Endothelial cell of umbilical vein (primary cell): ENCODE measurements around the gene GAB2. TPM values are rescaled to one million over a fixed set of nuclear protein-coding genes. Genes with fewer than 3 reads are reported as not detected.

ENCODE experiments used
- BruUV-seq: library from RNA; stranded (reverse); fragments of 400-500 nt; replicated peaks from 2 replicates; lab custom pipeline; 2021; lab: Mats Ljungman, UMichigan
- CTCF ChIA-PET: fragments of 300-600, 350-600 bp; sonication (Branson Sonifier 250); formaldehyde crosslinking; loops from one replicate; lab custom pipeline; 2021; ENCODE audit warnings: antibody characterized with exemption, inconsistent platforms; lab: Charles Lee
- POLR2A ChIA-PET: fragments of 300-600, 350-600 bp; sonication (Branson Sonifier 250); formaldehyde crosslinking; loops from one replicate; lab custom pipeline; 2021; ENCODE audit warnings: antibody characterized with exemption, inconsistent platforms; lab: Charles Lee
- DNase-seq: peaks from one replicate; pipeline ENCODE4 v3.0.0-alpha.2; 2011; ENCODE audit warnings: low read depth, low spot score
- FAIRE-seq: peaks from 2 replicates; lab custom pipeline; 2011; peaks lifted over from hg19 to GRCh38; lab: Jason Lieb, UNC
- H2AFZ ChIP-seq: 2 replicates; pipeline ENCODE4 v1.6.0; 2012; ENCODE audit warnings: low read depth, low read length, control low read depth, inconsistent platforms
- H3K27ac ChIP-seq: 2 replicates; pipeline ENCODE4 v1.5.1; 2011; ENCODE audit warnings: low read depth, mild to moderate bottlenecking, control low read depth, low read length, moderate library complexity; ENCODE audit not compliant: insufficient read depth
- H3K27me3 ChIP-seq, 2 experiments: 2 replicates each; pipeline versions ENCODE4 v1.6.0 to v1.6.1; 2011; ENCODE audit warnings: low read length in 2 of 2, mixed read lengths in 1 of 2; ENCODE audit not compliant: control insufficient read depth in 2 of 2, insufficient read depth in 2 of 2
- H3K36me3 ChIP-seq, 2 experiments: 2 replicates in 1 of 2; 3 replicates in 1 of 2; pipeline ENCODE4 v1.5.1; 2011; ENCODE audit warnings: low read length in 2 of 2, mild to moderate bottlenecking in 1 of 2, moderate library complexity in 1 of 2; ENCODE audit not compliant: control insufficient read depth in 2 of 2, insufficient read depth in 2 of 2; ENCODE audit errors: extremely low read depth in 1 of 2
- H3K4me1 ChIP-seq: 3 replicates; pipeline ENCODE4 v1.5.1; 2011; ENCODE audit warnings: mild to moderate bottlenecking, low read length; ENCODE audit not compliant: control insufficient read depth, insufficient read depth; ENCODE audit errors: extremely low read depth
- H3K4me2 ChIP-seq: 2 replicates; pipeline ENCODE4 v1.6.1; 2011; ENCODE audit warnings: low read length, control low read depth, mixed read lengths; ENCODE audit not compliant: insufficient read depth
- H3K4me3 ChIP-seq, 3 experiments: fragments of 200-600 bp in 1 of 3; sonication (generic), shearing (Covaris generic) in 1 of 3; replicated peaks in 1 of 3; 2 replicates each; pipeline ENCODE4 v1.5.1; 2011 to 2016; ENCODE audit warnings: control low read depth in 3 of 3, low read length in 3 of 3, mild to moderate bottlenecking in 2 of 3, inconsistent platforms in 1 of 3, low read depth in 1 of 3, moderate library complexity in 1 of 3; ENCODE audit not compliant: insufficient read depth in 1 of 3
- H3K79me2 ChIP-seq: 2 replicates; pipeline ENCODE4 v1.6.0; 2012; ENCODE audit warnings: low read length, inconsistent platforms; ENCODE audit not compliant: control insufficient read depth, insufficient read depth
- H3K9ac ChIP-seq: replicated peaks from 2 replicates; pipeline ENCODE3; 2011; ENCODE audit warnings: low read length, control low read depth; ENCODE audit not compliant: insufficient read depth; ENCODE audit errors: extremely low read depth
- H3K9me1 ChIP-seq: replicated peaks from 3 replicates; pipeline ENCODE4 v1.6.0; 2011; ENCODE audit warnings: mild to moderate bottlenecking, low read length; ENCODE audit not compliant: control insufficient read depth, insufficient read depth; ENCODE audit errors: extremely low read depth
- H3K9me3 ChIP-seq: replicated peaks from 2 replicates; pipeline ENCODE4 v1.5.1; 2012; ENCODE audit warnings: low read length, inconsistent platforms; ENCODE audit not compliant: control insufficient read depth, insufficient read depth
- H4K20me1 ChIP-seq: replicated peaks from 2 replicates; pipeline ENCODE3; 2011; ENCODE audit warnings: mild to moderate bottlenecking, low read length; ENCODE audit not compliant: control insufficient read depth, insufficient read depth; ENCODE audit errors: extremely low read depth
- EZH2 ChIP-seq: IDR thresholded peaks from 2 replicates; pipeline ENCODE4 v1.6.1; 2012; ENCODE audit warnings: borderline replicate concordance, low read depth, mild to moderate bottlenecking, moderate library complexity, low read length, inconsistent platforms; ENCODE audit not compliant: severe bottlenecking
- FOS ChIP-seq: IDR thresholded peaks from 2 replicates; pipeline ENCODE4 v1.6.1; 2011; ENCODE audit warnings: mild to moderate bottlenecking, low read length, moderate library complexity, borderline replicate concordance; ENCODE audit not compliant: insufficient read depth
- GATA2 ChIP-seq: IDR thresholded peaks from 2 replicates; pipeline ENCODE4 v1.7.0; 2011; ENCODE audit warnings: low read depth, mild to moderate bottlenecking, moderate library complexity, mixed read lengths, low read length; ENCODE audit not compliant: insufficient read length, insufficient read depth
- JUN ChIP-seq: IDR thresholded peaks from 2 replicates; pipeline ENCODE4 v1.6.1; 2011; ENCODE audit warnings: borderline replicate concordance, low read depth; ENCODE audit not compliant: insufficient read length, insufficient read depth
- MAX ChIP-seq: IDR thresholded peaks from 2 replicates; pipeline ENCODE4 v1.6.1; 2011; ENCODE audit not compliant: insufficient read depth, insufficient read length
- POLR2A ChIP-seq: IDR thresholded peaks from 2 replicates; pipeline ENCODE4 v1.6.1; 2012; ENCODE audit warnings: low read depth, mild to moderate bottlenecking, control low read depth, low read length
- POLR2AphosphoS5 ChIP-seq: IDR thresholded peaks from 2 replicates; pipeline ENCODE4 v1.6.1; 2012; ENCODE audit warnings: low read depth, mild to moderate bottlenecking, control low read depth, low read length, moderate library complexity; ENCODE audit not compliant: insufficient read depth
- dilution Hi-C: fragments of 300-500 bp; cut with MboI; formaldehyde crosslinking; loops from one replicate; pipeline ENCODE4 v1.15.0; 2019; ENCODE audit warnings: low sequenced_read_pairs; ENCODE audit not compliant: extremely low pct_ligation_motif_present
- intact Hi-C: fragments of 100-400 bp; cut with micrococcal nuclease; formaldehyde crosslinking; loops from one replicate; pipeline ENCODE4 v1.10.0; 2022
- polyA plus RNA-seq, 4 experiments: library from polyadenylated mRNA; depleted of rRNA in 3 of 4; stranded (reverse) in 3 of 4; unstranded in 1 of 4; fragments of >200 nt; gene quantifications; 2 replicates each; pipeline versions ENCODE4 v1.2.1 to v1.2.3, GENCODE V29; 2011 to 2012; ENCODE audit warnings: missing spikeins in 1 of 4
- total RNA-seq: library from RNA; stranded (reverse); gene quantifications from 2 replicates; pipeline ENCODE4 v1.2.3, GENCODE V29; 2021
- TF ChIP-seq, protein P1 (sequence below), 2 donors: IDR thresholded peaks; 1 replicate in 1 of 2; 2 replicates in 1 of 2; pipeline ENCODE4 v1.5.1; 2011; ENCODE audit warnings: low read length in 2 of 2, mild to moderate bottlenecking in 2 of 2, moderate library complexity in 2 of 2, control low read depth in 1 of 2, inconsistent platforms in 1 of 2, low read depth in 1 of 2; ENCODE audit not compliant: insufficient read depth in 1 of 2; ENCODE audit errors: extremely low read depth in 1 of 2

Gene GAB2
- total and polyA plus RNA-seq, 2 donors (not counting 3 experiments of a cell fraction or from before 2014, with no cell fraction given), result 19.6 to 39.6 TPM

DNA sequence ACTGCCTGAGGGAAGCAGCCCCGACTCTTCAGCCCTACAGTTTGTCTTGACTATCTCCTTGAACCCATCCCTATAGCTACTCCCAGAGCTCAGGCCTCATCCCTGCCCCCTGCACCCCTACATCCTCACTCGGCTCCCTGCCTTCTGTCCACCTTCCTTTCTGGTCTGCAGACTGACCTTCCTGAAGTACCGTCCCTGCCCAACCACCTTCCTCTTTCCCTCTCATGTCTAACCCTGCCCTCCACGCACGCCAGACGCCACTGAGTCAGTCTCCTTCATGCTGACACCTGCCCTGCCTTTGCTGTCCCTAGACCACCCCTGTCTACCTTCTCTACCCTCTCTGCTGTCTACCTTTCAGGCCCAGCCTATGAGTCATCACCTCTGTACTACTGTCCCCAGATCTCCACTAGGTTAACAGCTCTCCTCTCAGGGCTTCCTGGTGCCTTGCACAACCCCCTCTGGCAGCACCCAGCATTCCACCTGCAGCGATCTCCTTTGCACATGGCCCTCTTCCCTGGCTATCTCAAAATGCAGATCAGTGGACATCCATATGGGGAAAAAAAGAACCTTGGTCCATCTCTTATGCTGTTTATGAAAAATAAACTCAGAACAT, 238.1 kb downstream of the GAB2 start:
- no peak overlapping the region for H3K27ac ChIP-seq
- no peaks in the 10 kb centered on the region for H4K20me1 ChIP-seq
- no peak for FAIRE-seq
- no peak for DNase-seq
- no peak overlapping the region for H2AFZ ChIP-seq
- BruUV-seq, result no TSS peak
- no peaks in the 10 kb centered on the region for H3K4me1 ChIP-seq
- no peaks in the 10 kb centered on the region for H3K27me3 ChIP-seq
- no peaks in the 10 kb centered on the region for H3K36me3 ChIP-seq
- TF ChIP-seq FOS (no peak), EZH2 (no peak), POLR2AphosphoS5 (no peak), GATA2 (no peak), MAX (no peak), JUN (no peak), POLR2A (no peak)
- TF ChIP-seq, protein P1, sequence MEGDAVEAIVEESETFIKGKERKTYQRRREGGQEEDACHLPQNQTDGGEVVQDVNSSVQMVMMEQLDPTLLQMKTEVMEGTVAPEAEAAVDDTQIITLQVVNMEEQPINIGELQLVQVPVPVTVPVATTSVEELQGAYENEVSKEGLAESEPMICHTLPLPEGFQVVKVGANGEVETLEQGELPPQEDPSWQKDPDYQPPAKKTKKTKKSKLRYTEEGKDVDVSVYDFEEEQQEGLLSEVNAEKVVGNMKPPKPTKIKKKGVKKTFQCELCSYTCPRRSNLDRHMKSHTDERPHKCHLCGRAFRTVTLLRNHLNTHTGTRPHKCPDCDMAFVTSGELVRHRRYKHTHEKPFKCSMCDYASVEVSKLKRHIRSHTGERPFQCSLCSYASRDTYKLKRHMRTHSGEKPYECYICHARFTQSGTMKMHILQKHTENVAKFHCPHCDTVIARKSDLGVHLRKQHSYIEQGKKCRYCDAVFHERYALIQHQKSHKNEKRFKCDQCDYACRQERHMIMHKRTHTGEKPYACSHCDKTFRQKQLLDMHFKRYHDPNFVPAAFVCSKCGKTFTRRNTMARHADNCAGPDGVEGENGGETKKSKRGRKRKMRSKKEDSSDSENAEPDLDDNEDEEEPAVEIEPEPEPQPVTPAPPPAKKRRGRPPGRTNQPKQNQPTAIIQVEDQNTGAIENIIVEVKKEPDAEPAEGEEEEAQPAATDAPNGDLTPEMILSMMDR (IDR thresholded peaks at IDR 0.05; ENCODE audit: extremely low read depth in 1 of 2, insufficient read depth in 1 of 2, low read depth in 1 of 2, low read length in 2 of 2), result no peak
- no peaks in the 10 kb centered on the region for H3K9me1 ChIP-seq
- no peak overlapping the region for H3K4me3 ChIP-seq
- CTCF ChIA-PET, result no interaction called here
- H3K9ac ChIP-seq, result no peak overlapping the region
- dilution Hi-C loops, result no loop called here
- no peaks in the 10 kb centered on the region for H3K9me3 ChIP-seq
- intact Hi-C loops, result no loop called here
- POLR2A ChIA-PET, result no interaction called here
- no peaks in the 10 kb centered on the region for H3K79me2 ChIP-seq
- no peak overlapping the region for H3K4me2 ChIP-seq
